Neural crest cell (in vitro differentiated cells): Measurements from ENCODE around the gene CLIC3. TPM values are rescaled to one million over a fixed set of nuclear protein-coding genes. Genes with fewer than 3 reads are reported as not detected.

Source experiments
- DNase-seq: peaks from one replicate; pipeline ENCODE4 v3.0.0; 2021; ENCODE audit warnings: low read depth, mixed read lengths, low spot score
- H3K27ac Mint-ChIP-seq: one replicate; pipeline ENCODE4 v1.8.0; 2021; ENCODE audit warnings: mild to moderate bottlenecking, mixed read lengths; ENCODE audit not compliant: unreplicated experiment
- H3K27me3 Mint-ChIP-seq: 2 replicates; pipeline ENCODE4 v1.8.0; 2021; ENCODE audit warnings: low read depth, mild to moderate bottlenecking, mixed read lengths
- H3K36me3 Mint-ChIP-seq: 2 replicates; pipeline ENCODE4 v1.8.0; 2021; ENCODE audit warnings: low read depth, mild to moderate bottlenecking, mixed read lengths
- H3K4me1 Mint-ChIP-seq: 2 replicates; pipeline ENCODE4 v1.8.0; 2021; ENCODE audit warnings: mixed read lengths
- H3K4me3 Mint-ChIP-seq: one replicate; pipeline ENCODE4 v1.8.0; 2021; ENCODE audit warnings: mild to moderate bottlenecking, mixed read lengths
- H3K9me3 Mint-ChIP-seq: 2 replicates; pipeline ENCODE4 v1.8.0; 2021; ENCODE audit warnings: mixed read lengths
- total RNA-seq: library from RNA; stranded (reverse); gene quantifications from 2 replicates; pipeline ENCODE4 v1.2.1, GENCODE V29; 2021
- TF ChIP-seq, protein P1 (sequence below): fragments of 200-600 bp; sonication (generic); conservative IDR thresholded peaks from 2 replicates; pipeline ENCODE4 v1.5.0; 2021; ENCODE audit warnings: antibody characterized with exemption, mild to moderate bottlenecking

Gene CLIC3
- total RNA-seq, 1 donor from 2014 or later = not detected

DNA sequence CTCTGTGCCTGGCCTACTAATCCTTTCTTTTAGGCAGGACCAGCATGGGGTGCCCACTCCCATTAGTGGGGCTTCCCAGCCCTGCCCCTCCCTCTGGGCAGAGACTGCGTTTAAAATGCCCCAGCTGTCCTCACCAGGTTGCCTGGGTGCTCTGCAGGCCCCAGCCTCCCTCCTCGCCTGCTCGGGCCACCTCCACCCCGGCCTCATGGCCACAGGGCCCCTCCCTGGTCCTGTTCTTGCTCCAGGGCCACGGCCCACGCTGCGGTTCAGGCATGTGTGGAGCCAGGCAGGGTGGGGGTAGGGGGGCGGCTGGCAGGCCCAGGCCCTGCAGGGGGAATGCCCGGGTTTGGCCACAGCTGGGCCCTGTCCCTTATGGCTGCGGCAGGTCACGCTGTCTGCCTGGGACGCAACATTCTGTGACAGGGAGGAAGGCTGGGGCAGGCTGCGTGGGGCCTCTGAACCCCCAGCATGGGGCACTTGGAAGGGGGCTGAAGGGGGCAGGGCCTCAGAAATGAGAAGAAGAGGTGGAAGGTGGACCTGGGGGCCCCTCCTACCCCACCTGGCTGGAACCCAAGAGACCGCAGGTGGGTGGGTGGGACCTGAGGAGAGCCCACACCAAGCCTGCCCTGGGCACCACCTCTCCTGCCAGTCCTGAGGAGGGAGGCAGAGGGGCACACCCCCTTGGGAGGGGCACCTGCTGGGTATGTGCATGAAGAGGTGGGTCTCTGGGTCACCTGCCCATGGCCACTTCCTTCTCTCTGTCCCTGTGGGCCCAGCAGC lies 44.6 kb downstream of the CLIC3 start, which contains the start of gene LCN12:
Gene LCN12 (plus strand): TSS at position 733 of the 780 bp plus-strand sequence. CDS start 55 bp downstream, outside the sequence.
- H3K4me1 Mint-ChIP-seq = peaks cover 4% of the 10 kb centered on the region
- no peak within 1 kb of the TSS for H3K27ac Mint-ChIP-seq
- DNase-seq = no peak
- H3K27me3 Mint-ChIP-seq = no peaks in the 10 kb centered on the region
- H3K4me3 Mint-ChIP-seq = peak within 1 kb of the TSS; percentile 38
- peaks cover 6% of the 10 kb centered on the region for H3K9me3 Mint-ChIP-seq
- H3K36me3 Mint-ChIP-seq = no peaks in the 10 kb centered on the region
- TF ChIP-seq, protein P1, sequence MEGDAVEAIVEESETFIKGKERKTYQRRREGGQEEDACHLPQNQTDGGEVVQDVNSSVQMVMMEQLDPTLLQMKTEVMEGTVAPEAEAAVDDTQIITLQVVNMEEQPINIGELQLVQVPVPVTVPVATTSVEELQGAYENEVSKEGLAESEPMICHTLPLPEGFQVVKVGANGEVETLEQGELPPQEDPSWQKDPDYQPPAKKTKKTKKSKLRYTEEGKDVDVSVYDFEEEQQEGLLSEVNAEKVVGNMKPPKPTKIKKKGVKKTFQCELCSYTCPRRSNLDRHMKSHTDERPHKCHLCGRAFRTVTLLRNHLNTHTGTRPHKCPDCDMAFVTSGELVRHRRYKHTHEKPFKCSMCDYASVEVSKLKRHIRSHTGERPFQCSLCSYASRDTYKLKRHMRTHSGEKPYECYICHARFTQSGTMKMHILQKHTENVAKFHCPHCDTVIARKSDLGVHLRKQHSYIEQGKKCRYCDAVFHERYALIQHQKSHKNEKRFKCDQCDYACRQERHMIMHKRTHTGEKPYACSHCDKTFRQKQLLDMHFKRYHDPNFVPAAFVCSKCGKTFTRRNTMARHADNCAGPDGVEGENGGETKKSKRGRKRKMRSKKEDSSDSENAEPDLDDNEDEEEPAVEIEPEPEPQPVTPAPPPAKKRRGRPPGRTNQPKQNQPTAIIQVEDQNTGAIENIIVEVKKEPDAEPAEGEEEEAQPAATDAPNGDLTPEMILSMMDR = no peak

GRCh38 chr9:136950656-136951276 lies 45.6 kb downstream of the CLIC3 start:
- Mint-ChIP-seq H3K27ac (peak overlapping the region; percentile 78), H3K27me3 (no peaks in the 10 kb centered on the region), H3K36me3 (no peaks in the 10 kb centered on the region), H3K9me3 (no peaks in the 10 kb centered on the region), H3K4me1 (peaks cover 4% of the 10 kb centered on the region), H3K4me3 (peak overlapping the region; percentile 84)
- DNase-seq = no peak
- TF ChIP-seq, protein P1 = no peak

DNA sequence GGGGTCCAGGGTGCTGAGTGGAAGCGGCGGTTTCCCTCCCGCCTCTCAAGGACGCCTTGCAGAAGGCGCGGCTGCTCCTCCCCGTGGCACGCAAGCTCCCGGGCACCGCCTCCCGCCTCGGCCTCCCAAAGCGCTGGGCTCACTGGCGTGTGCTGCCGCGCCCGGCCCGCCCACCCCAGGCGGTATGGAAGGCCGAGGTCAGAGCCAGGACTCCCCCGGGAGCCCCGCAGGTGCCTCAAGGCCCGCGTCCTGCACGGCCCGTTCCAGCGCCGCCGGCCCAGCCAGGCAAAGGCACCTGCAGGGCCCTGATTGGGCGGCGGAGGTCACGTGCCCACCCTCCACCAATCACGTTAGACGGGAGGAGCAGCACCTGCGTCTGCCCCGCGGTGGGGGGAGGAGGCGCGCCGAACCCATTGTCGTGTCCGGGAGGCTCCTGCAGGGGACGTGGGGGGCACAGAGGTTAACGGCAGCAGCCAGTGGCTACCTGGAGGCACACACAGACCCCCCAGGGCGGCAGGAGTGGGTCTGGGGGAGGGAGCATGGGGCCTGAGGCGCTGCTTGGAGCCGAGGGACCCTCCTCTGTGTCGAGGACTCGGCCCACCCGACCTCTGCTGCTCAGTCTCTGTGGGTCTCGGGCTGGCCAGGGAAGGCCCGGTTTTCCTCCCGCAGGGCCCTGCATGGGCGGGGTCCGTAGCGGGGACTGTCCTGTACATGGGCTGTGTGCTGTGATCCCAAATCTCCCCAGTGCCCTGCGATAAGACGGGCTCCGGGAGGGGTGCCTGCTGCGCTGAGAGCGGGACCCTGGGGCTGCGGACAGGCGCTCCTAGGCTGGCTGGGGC lies 46.3 kb downstream of the CLIC3 start:
- Mint-ChIP-seq H3K27ac (peak overlapping the region; percentile 78), H3K36me3 (no peaks in the 10 kb centered on the region)

GRCh38 chr9:136949239-136949816 lies 47.0 kb downstream of the CLIC3 start:
- H3K27me3 Mint-ChIP-seq = no peaks in the 10 kb centered on the region
- H3K36me3 Mint-ChIP-seq = no peaks in the 10 kb centered on the region
- peaks cover 4% of the 10 kb centered on the region for H3K4me1 Mint-ChIP-seq
- H3K4me3 Mint-ChIP-seq = peak overlapping the region; percentile 84
- H3K27ac Mint-ChIP-seq = no peak overlapping the region
- no peak for DNase-seq
- no peaks in the 10 kb centered on the region for H3K9me3 Mint-ChIP-seq
- TF ChIP-seq, protein P1 = no peak

More for the DNA sequence above, 46.3 kb downstream of the CLIC3 start:
- H3K4me3 Mint-ChIP-seq = peak overlapping the region; percentile 84
- no peaks in the 10 kb centered on the region for H3K9me3 Mint-ChIP-seq
- peak; percentile 83 for DNase-seq
- peaks cover 4% of the 10 kb centered on the region for H3K4me1 Mint-ChIP-seq
- no peaks in the 10 kb centered on the region for H3K27me3 Mint-ChIP-seq
- TF ChIP-seq, protein P1 = peak; percentile 29

GRCh38 chr9:136947955-136948510 lies 48.3 kb downstream of the CLIC3 start:
- Mint-ChIP-seq H3K4me1 (peaks cover 4% of the 10 kb centered on the region), H3K9me3 (no peaks in the 10 kb centered on the region), H3K36me3 (no peaks in the 10 kb centered on the region), H3K4me3 (peak overlapping the region; percentile 83), H3K27ac (no peak overlapping the region), H3K27me3 (no peaks in the 10 kb centered on the region)
- TF ChIP-seq, protein P1 = peak; percentile 54
- DNase-seq = peak; percentile 49
